HCT116 (cell line): ENCODE results near the gene ACOT7. TPM values are rescaled to one million over a fixed set of nuclear protein-coding genes. Genes with fewer than 3 reads are reported as not detected.

Experiments used
- ATAC-seq: fragments of 200-7000 bp; cut with Tn5 transposase; 2 replicates; pipeline ENCODE4 v1.9.1; 2020; ENCODE audit warnings: mild to moderate bottlenecking, moderate library complexity
- BruUV-seq: library from RNA; stranded (reverse); fragments of 400-500 nt; replicated peaks from 2 replicates; lab custom pipeline; 2021; lab: Mats Ljungman, UMichigan
- CTCF ChIA-PET: fragments of 300-600 bp; sonication (Branson Sonifier 250); formaldehyde crosslinking; loops from one replicate; lab custom pipeline; 2021; ENCODE audit warnings: antibody characterized with exemption; lab: Charles Lee
- POLR2A ChIA-PET: fragments of 300-600, 350-600 bp; sonication (Branson Sonifier 250); formaldehyde crosslinking; loops from one replicate; lab custom pipeline; 2021; ENCODE audit warnings: antibody characterized with exemption; lab: Charles Lee
- RAD21 ChIA-PET, 2 experiments: fragments of 300-600 bp; sonication (Branson Sonifier 250); formaldehyde crosslinking; loops; one replicate each; lab custom pipeline; 2023; ENCODE audit warnings: low total read pairs in 2 of 2; ENCODE audit not compliant: uncharacterized antibody in 2 of 2, unreplicated experiment in 2 of 2, low non-redundant PET in 1 of 2; lab: Charles Lee
- DNase-seq: peaks from one replicate; pipeline ENCODE4 v3.0.0-alpha.2; 2010; ENCODE audit warnings: low read depth, low spot score
- H2AFZ ChIP-seq: fragments of 200-600 bp; shearing (Covaris generic), sonication (generic); 2 replicates; pipeline ENCODE4 v1.6.1; 2017; ENCODE audit warnings: low read depth, mixed run types, mixed read lengths, antibody characterized with exemption, low read length; ENCODE audit not compliant: poor library complexity, severe bottlenecking
- H3K27ac ChIP-seq: 2 replicates; pipeline ENCODE4 v1.5.1; 2012; ENCODE audit warnings: low read depth, low read length
- H3K27me3 ChIP-seq: fragments of 200-600 bp; sonication (generic); 2 replicates; pipeline ENCODE4 v1.6.1; 2016; ENCODE audit warnings: mixed run types, low read length, mixed read lengths; ENCODE audit not compliant: insufficient read depth
- H3K36me3 ChIP-seq, 2 experiments: fragments of 200-500 bp in 1 of 2; fragments of 200-600 bp in 1 of 2; sonication (Bioruptor generic) in 1 of 2; sonication (generic) in 1 of 2; 2 replicates each; pipeline versions ENCODE4 v1.5.1 to v1.6.1; 2014 to 2016; ENCODE audit warnings: low read length in 2 of 2, inconsistent platforms in 1 of 2, mixed read lengths in 1 of 2, mixed run types in 1 of 2; ENCODE audit not compliant: insufficient read depth in 2 of 2, control insufficient read depth in 1 of 2
- H3K4me1 ChIP-seq, 2 experiments: fragments of 200-600 bp in 1 of 2; sonication (generic) in 1 of 2; 2 replicates each; pipeline versions ENCODE4 v1.5.1 to v1.6.1; 2012 to 2017; ENCODE audit warnings: low read length in 2 of 2, inconsistent platforms in 1 of 2, mild to moderate bottlenecking in 1 of 2, mixed read lengths in 1 of 2, mixed run types in 1 of 2, moderate library complexity in 1 of 2; ENCODE audit not compliant: insufficient read depth in 2 of 2, control insufficient read depth in 1 of 2
- H3K4me2 ChIP-seq: fragments of 200-600 bp; sonication (generic); 2 replicates; pipeline ENCODE4 v1.6.1; 2017; ENCODE audit warnings: mixed run types, low read length, mixed read lengths
- H3K4me3 ChIP-seq, 2 experiments: fragments of 200-600 bp in 1 of 2; sonication (generic) in 1 of 2; replicated peaks in 1 of 2; 2 replicates each; pipeline ENCODE4 v1.5.1; 2011 to 2016; ENCODE audit warnings: low read length in 2 of 2, control low read depth in 1 of 2, low read depth in 1 of 2, mild to moderate bottlenecking in 1 of 2, mixed read lengths in 1 of 2, mixed run types in 1 of 2
- H3K79me2 ChIP-seq: fragments of 200-600 bp; sonication (generic); 2 replicates; pipeline ENCODE4 v1.6.1; 2017; ENCODE audit warnings: mild to moderate bottlenecking, mixed run types, low read length, moderate library complexity, mixed read lengths; ENCODE audit not compliant: insufficient read depth
- H3K9ac ChIP-seq: fragments of 200-600 bp; sonication (generic); 2 replicates; pipeline ENCODE4 v1.6.1; 2016; ENCODE audit warnings: low read length, mixed read lengths
- H3K9me2 ChIP-seq: fragments of 200-600 bp; sonication (generic), shearing (Covaris generic); 2 replicates; pipeline ENCODE4 v1.6.1; 2017; ENCODE audit warnings: mixed run types, mild to moderate bottlenecking, moderate library complexity; ENCODE audit not compliant: insufficient read depth
- H3K9me3 ChIP-seq, 2 experiments: fragments of 200-500 bp in 1 of 2; fragments of 200-600 bp in 1 of 2; sonication (Bioruptor generic) in 1 of 2; sonication (generic) in 1 of 2; 2 replicates each; pipeline ENCODE4 v1.6.1; 2014 to 2017; ENCODE audit warnings: low read length in 2 of 2, mixed read lengths in 2 of 2, inconsistent platforms in 1 of 2, low read depth in 1 of 2, mild to moderate bottlenecking in 1 of 2, mixed run types in 1 of 2, moderate library complexity in 1 of 2; ENCODE audit not compliant: control insufficient read depth in 1 of 2, insufficient read depth in 1 of 2
- H4K20me1 ChIP-seq: fragments of 200-600 bp; sonication (generic), shearing (Covaris generic); 2 replicates; pipeline ENCODE4 v1.6.1; 2017; ENCODE audit warnings: mixed run types, mild to moderate bottlenecking, moderate library complexity; ENCODE audit not compliant: insufficient read depth
- EZH2phosphoT487 ChIP-seq: fragments of 200-600 bp; IDR thresholded peaks from 2 replicates; pipeline ENCODE4 v1.6.1; 2018; ENCODE audit warnings: antibody characterized with exemption, borderline replicate concordance
- FOSL1 ChIP-seq: IDR thresholded peaks from 2 replicates; pipeline ENCODE4 v1.6.1; 2012; ENCODE audit warnings: low read depth
- JUND ChIP-seq: IDR thresholded peaks from 2 replicates; pipeline ENCODE4 v1.6.1; 2012
- POLR2A ChIP-seq: IDR thresholded peaks from 2 replicates; pipeline ENCODE4 v1.7.0; 2011; ENCODE audit warnings: borderline replicate concordance; ENCODE audit not compliant: insufficient read depth, insufficient read length; ENCODE audit errors: extremely low read depth
- POLR2AphosphoS5 ChIP-seq: IDR thresholded peaks from 2 replicates; pipeline ENCODE4 v1.6.1; 2011; ENCODE audit warnings: mild to moderate bottlenecking, low read depth, low read length, moderate library complexity
- RAD21 ChIP-seq: IDR thresholded peaks from 2 replicates; pipeline ENCODE4 v1.6.1; 2012; ENCODE audit warnings: low read depth, mild to moderate bottlenecking
- SIN3A ChIP-seq: IDR thresholded peaks from 2 replicates; pipeline ENCODE4 v1.6.1; 2012; ENCODE audit warnings: low read depth
- SRF ChIP-seq: IDR thresholded peaks from 2 replicates; pipeline ENCODE4 v1.6.1; 2012; ENCODE audit warnings: low read depth
- TCF7L2 ChIP-seq: IDR thresholded peaks from 2 replicates; pipeline ENCODE4 v1.7.0; 2011; ENCODE audit warnings: borderline replicate concordance, inconsistent platforms; ENCODE audit not compliant: insufficient read depth, insufficient read length; ENCODE audit errors: extremely low read depth
- ZFX ChIP-seq: fragments of 450-650 bp; IDR thresholded peaks from 2 replicates; pipeline ENCODE4 v1.6.1; 2017
- intact Hi-C: fragments of 100-400 bp; cut with micrococcal nuclease; formaldehyde crosslinking; loops from 2 replicates; pipeline ENCODE4 v1.10.0; 2022
- total RNA-seq: library from RNA; stranded (reverse); gene quantifications from one replicate; pipeline ENCODE4 v1.2.1, GENCODE V29; 2021; ENCODE audit not compliant: unreplicated experiment
- TF ChIP-seq, protein P1 (sequence below): IDR thresholded peaks from 2 replicates; pipeline ENCODE4 v1.6.1; 2012; ENCODE audit warnings: low read depth
- TF ChIP-seq, protein P2 (sequence below): IDR thresholded peaks from 2 replicates; pipeline ENCODE4 v1.6.1; 2012
- TF ChIP-seq, protein P3 (sequence below), 3 experiments: fragments of 200-600 bp in 1 of 3; sonication (generic) in 1 of 3; IDR thresholded peaks in 2 of 3; conservative IDR thresholded peaks in 1 of 3; 2 replicates each; pipeline ENCODE4 v1.5.1; 2012 to 2017; ENCODE audit warnings: low read depth in 2 of 3, low read length in 2 of 3, antibody characterized with exemption in 1 of 3, borderline replicate concordance in 1 of 3, control low read depth in 1 of 3, mild to moderate bottlenecking in 1 of 3, mixed read lengths in 1 of 3, mixed run types in 1 of 3, moderate library complexity in 1 of 3; ENCODE audit not compliant: insufficient read depth in 1 of 3

ACOT7 gene
- total RNA-seq, 1 experiment from 2014 or later = 162 TPM

DNA sequence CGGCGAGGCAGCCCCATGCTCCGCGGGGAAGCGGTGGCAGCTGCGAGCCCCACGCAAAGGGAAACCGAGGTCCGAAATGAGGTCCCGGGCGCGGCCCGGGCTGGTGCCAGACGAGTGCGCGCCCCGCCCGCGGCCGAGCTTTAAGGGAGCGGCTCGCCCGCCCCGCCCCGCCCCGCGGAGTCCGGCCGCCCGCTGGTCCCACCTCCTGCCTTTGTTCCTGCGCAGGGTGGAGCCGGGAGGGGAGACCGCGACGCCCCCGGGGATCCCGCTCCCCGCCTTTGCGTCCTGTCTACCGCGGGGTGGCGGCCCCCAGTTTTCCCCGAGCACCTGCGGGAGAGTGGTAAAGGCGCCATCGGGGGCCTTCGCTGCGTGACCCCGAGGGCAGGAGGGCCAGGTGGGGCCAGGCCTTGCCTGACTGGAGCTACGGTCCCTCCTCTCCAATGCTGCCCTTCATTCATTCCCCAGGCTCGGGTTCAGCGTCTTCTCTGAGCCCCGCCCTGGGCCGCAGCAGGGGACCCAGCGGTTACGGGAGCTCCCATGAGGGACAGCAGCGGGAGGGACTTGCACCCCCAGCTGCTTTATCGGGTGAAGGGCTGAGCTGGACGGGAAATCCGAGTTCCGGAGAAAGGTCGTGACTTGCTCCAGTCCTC is 26.4 kb upstream of the ACOT7 start, which contains the start of gene HES2:
Gene HES2, minus strand, starts transcription at position 116 of the 650 bp plus-strand sequence. Its CDS starts 99 bp downstream, at position 17.
- ChIA-PET CTCF (interaction anchor here (1.1 to 2.9 kb wide), 6 partner anchors 19 to 235 kb away, joined by 3 to 30 read pairs (median 4); no protein-coding TSS in a partner anchor), POLR2A (interaction anchor here (0.9 to 1.6 kb wide), 6 partner anchors 11 to 42 kb away, joined by 3 to 8 read pairs (median 4); partner anchors contain the start of gene ACOT7), RAD21 (interaction anchor here (0.7 to 1.3 kb wide), 3 partner anchors 18 to 103 kb away, joined by 3 to 4 read pairs (median 3); no protein-coding TSS in a partner anchor)
- Histone ChIP-seq H3K9me2 (no peaks in the 10 kb centered on the region), H3K27ac (peak within 1 kb of the TSS; percentile 43; the same call in 1 of the 2 replicates), H3K9me3 (no peaks in the 10 kb centered on the region), H3K36me3 (no peaks in the 10 kb centered on the region), H3K27me3 (no peaks in the 10 kb centered on the region), H3K4me1 (peaks cover 42 to 87% of the 10 kb centered on the region in 2 experiments), H4K20me1 (no peaks in the 10 kb centered on the region), H3K4me3 (peak within 1 kb of the TSS; percentile 50 to 67), H2AFZ (peak within 1 kb of the TSS; percentile 14), H3K9ac (peak within 1 kb of the TSS; percentile 71), H3K79me2 (no peaks in the 10 kb centered on the region), H3K4me2 (peak within 1 kb of the TSS; percentile 97)
- no peak for TF ChIP-seq EZH2phosphoT487
- TF ChIP-seq ZFX = peak; percentile 45; the same call in 1 of the 2 replicates
- peak; percentile 79 for TF ChIP-seq TCF7L2
- TF ChIP-seq POLR2A = peak; percentile 41
- TF ChIP-seq SIN3A = no peak
- TF ChIP-seq POLR2AphosphoS5 = peak; percentile 89
- no peak for TF ChIP-seq FOSL1
- intact Hi-C loops = no loop called here
- ATAC-seq = peak; percentile 65
- no TSS peak for BruUV-seq
- DNase-seq = no peak

DNA sequence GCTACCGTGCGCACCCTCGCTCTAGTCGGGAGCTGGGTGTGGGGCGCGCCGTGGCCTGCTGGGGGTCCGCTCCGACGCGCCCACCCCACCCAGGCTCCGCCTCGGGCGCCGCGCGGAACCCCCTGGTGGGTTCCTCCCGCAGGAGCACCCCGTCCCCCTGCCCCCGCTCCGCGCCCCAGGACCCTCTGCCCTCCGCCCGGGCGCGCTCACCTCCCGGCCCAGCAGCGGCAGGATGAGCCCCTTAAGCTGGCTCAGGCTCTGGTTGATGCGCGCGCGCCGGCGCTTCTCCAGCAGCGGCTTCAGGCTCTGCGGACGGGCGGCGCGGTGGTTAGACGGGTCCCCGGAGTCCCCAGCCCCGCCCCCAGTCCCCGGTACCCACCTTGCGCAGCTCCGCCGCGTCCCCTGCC is 25.8 kb upstream of the ACOT7 start:
- H3K36me3 ChIP-seq = no peaks in the 10 kb centered on the region
- no peaks in the 10 kb centered on the region for H3K27me3 ChIP-seq
- intact Hi-C loops = no loop called here
- H3K79me2 ChIP-seq = no peaks in the 10 kb centered on the region
- no TSS peak for BruUV-seq
- ChIA-PET CTCF (interaction anchor here (1.1 to 2.9 kb wide), 6 partner anchors 20 to 234 kb away, joined by 3 to 30 read pairs (median 4); no protein-coding TSS in a partner anchor), POLR2A (interaction anchor here (1.0 to 1.6 kb wide), 5 partner anchors 11 to 43 kb away, joined by 3 to 8 read pairs (median 4); partner anchors contain the start of gene ACOT7), RAD21 (interaction anchor here (0.7 to 1.3 kb wide), 3 partner anchors 18 to 104 kb away, joined by 3 to 4 read pairs (median 3); no protein-coding TSS in a partner anchor)
- peaks cover 48 to 88% of the 10 kb centered on the region in 2 experiments for H3K4me1 ChIP-seq
- H3K27ac ChIP-seq = peak overlapping the region; percentile 38; the same call in 1 of the 2 replicates
- H3K9me2 ChIP-seq = no peaks in the 10 kb centered on the region
- peak; percentile 30 for ATAC-seq
- H3K4me3 ChIP-seq = peak overlapping the region; percentile 50 to 67
- H3K4me2 ChIP-seq = peak overlapping the region; percentile 97
- no peak overlapping the region for H2AFZ ChIP-seq
- no peak for DNase-seq
- peak overlapping the region; percentile 71 for H3K9ac ChIP-seq
- H4K20me1 ChIP-seq = no peaks in the 10 kb centered on the region
- H3K9me3 ChIP-seq = no peaks in the 10 kb centered on the region
- TF ChIP-seq EZH2phosphoT487 = no peak
- TF ChIP-seq, protein P1, sequence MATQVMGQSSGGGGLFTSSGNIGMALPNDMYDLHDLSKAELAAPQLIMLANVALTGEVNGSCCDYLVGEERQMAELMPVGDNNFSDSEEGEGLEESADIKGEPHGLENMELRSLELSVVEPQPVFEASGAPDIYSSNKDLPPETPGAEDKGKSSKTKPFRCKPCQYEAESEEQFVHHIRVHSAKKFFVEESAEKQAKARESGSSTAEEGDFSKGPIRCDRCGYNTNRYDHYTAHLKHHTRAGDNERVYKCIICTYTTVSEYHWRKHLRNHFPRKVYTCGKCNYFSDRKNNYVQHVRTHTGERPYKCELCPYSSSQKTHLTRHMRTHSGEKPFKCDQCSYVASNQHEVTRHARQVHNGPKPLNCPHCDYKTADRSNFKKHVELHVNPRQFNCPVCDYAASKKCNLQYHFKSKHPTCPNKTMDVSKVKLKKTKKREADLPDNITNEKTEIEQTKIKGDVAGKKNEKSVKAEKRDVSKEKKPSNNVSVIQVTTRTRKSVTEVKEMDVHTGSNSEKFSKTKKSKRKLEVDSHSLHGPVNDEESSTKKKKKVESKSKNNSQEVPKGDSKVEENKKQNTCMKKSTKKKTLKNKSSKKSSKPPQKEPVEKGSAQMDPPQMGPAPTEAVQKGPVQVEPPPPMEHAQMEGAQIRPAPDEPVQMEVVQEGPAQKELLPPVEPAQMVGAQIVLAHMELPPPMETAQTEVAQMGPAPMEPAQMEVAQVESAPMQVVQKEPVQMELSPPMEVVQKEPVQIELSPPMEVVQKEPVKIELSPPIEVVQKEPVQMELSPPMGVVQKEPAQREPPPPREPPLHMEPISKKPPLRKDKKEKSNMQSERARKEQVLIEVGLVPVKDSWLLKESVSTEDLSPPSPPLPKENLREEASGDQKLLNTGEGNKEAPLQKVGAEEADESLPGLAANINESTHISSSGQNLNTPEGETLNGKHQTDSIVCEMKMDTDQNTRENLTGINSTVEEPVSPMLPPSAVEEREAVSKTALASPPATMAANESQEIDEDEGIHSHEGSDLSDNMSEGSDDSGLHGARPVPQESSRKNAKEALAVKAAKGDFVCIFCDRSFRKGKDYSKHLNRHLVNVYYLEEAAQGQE = no peak
- TF ChIP-seq SRF = no peak
- TF ChIP-seq ZFX = no peak
- TF ChIP-seq, protein P2, sequence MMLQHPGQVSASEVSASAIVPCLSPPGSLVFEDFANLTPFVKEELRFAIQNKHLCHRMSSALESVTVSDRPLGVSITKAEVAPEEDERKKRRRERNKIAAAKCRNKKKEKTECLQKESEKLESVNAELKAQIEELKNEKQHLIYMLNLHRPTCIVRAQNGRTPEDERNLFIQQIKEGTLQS = no peak
- TF ChIP-seq, protein P3, sequence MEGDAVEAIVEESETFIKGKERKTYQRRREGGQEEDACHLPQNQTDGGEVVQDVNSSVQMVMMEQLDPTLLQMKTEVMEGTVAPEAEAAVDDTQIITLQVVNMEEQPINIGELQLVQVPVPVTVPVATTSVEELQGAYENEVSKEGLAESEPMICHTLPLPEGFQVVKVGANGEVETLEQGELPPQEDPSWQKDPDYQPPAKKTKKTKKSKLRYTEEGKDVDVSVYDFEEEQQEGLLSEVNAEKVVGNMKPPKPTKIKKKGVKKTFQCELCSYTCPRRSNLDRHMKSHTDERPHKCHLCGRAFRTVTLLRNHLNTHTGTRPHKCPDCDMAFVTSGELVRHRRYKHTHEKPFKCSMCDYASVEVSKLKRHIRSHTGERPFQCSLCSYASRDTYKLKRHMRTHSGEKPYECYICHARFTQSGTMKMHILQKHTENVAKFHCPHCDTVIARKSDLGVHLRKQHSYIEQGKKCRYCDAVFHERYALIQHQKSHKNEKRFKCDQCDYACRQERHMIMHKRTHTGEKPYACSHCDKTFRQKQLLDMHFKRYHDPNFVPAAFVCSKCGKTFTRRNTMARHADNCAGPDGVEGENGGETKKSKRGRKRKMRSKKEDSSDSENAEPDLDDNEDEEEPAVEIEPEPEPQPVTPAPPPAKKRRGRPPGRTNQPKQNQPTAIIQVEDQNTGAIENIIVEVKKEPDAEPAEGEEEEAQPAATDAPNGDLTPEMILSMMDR (IDR thresholded peaks at IDR 0.05 in 2 of 3, conservative IDR thresholded peaks at IDR 0.05 in 1 of 3; ENCODE audit: borderline replicate concordance in 1 of 3, insufficient read depth in 1 of 3, low read depth in 2 of 3, low read length in 2 of 3) = no peak
- no peak for TF ChIP-seq JUND
- TF ChIP-seq RAD21 = no peak
